ENCODE data around the gene USHBP1. TPM values are rescaled to one million over a fixed set of nuclear protein-coding genes. Genes with fewer than 3 reads are reported as not detected.
"Not testable (repeated sequence)": the region's sequence is repeated elsewhere in the genome, so short reads cannot be mapped to it uniquely, and the experiment has no call there.

The USHBP1 gene
- total RNA-seq, 1 donor from 2014 or later = 54.2 TPM

- DNase-seq (ENCODE audit: low spot score) = peak; percentile 92
- Mint-ChIP-seq H3K4me3 (ENCODE audit: unreplicated experiment) (peak overlapping the region; percentile 80), H3K27me3 (ENCODE audit: unreplicated experiment) (peaks cover 6% of the 10 kb centered on the region)
These were observed 18.1 kb upstream of the USHBP1 start for GRCh38 chr19:17282488-17283125.

GRCh38 chr19:17281391-17282304 is 17.1 kb upstream of the USHBP1 start, which contains the start of gene ANKLE1:
Gene ANKLE1, plus strand, starts transcription at chr19:17281901. Its CDS starts 20 bp downstream, at chr19:17281921.
- Mint-ChIP-seq H3K36me3 (ENCODE audit: low read depth, unreplicated experiment) (peaks cover 9% of the 10 kb centered on the region), H3K4me3 (ENCODE audit: unreplicated experiment) (peak within 1 kb of the TSS; percentile 80), H3K9me3 (ENCODE audit: unreplicated experiment) (no peaks in the 10 kb centered on the region), H3K27me3 (ENCODE audit: unreplicated experiment) (peaks cover 6% of the 10 kb centered on the region), H3K27ac (ENCODE audit: unreplicated experiment) (no peak within 1 kb of the TSS), H3K4me1 (ENCODE audit: unreplicated experiment) (peaks cover 3% of the 10 kb centered on the region)
- peak; percentile 43 for DNase-seq (ENCODE audit: low spot score)
- TF ChIP-seq CTCF (IDR thresholded peaks at IDR 0.05; ENCODE audit: unreplicated experiment) = no peak

More at GRCh38 chr19:17282488-17283125, 18.1 kb upstream of the USHBP1 start:
- Mint-ChIP-seq H3K36me3 (ENCODE audit: low read depth, unreplicated experiment) (peaks cover under 1% of the 10 kb centered on the region), H3K4me1 (ENCODE audit: unreplicated experiment) (peaks cover 3% of the 10 kb centered on the region), H3K27ac (ENCODE audit: unreplicated experiment) (no peak overlapping the region), H3K9me3 (ENCODE audit: unreplicated experiment) (no peaks in the 10 kb centered on the region)
- TF ChIP-seq CTCF (IDR thresholded peaks at IDR 0.05; ENCODE audit: unreplicated experiment) = peak; percentile 91

- Mint-ChIP-seq H3K4me3 (ENCODE audit: unreplicated experiment) (no peak overlapping the region), H3K27ac (ENCODE audit: unreplicated experiment) (no peak overlapping the region), H3K4me1 (ENCODE audit: unreplicated experiment) (peaks cover 3% of the 10 kb centered on the region), H3K27me3 (ENCODE audit: unreplicated experiment) (peaks cover 6% of the 10 kb centered on the region), H3K36me3 (ENCODE audit: low read depth, unreplicated experiment) (peaks cover 24% of the 10 kb centered on the region), H3K9me3 (ENCODE audit: unreplicated experiment) (no peaks in the 10 kb centered on the region)
- no peak for TF ChIP-seq CTCF (IDR thresholded peaks at IDR 0.05; ENCODE audit: unreplicated experiment)
- no peak for DNase-seq (ENCODE audit: low spot score)
These were observed 14.9 kb upstream of the USHBP1 start for GRCh38 chr19:17279436-17279835.

- peak overlapping the region; percentile 27 for H3K4me3 Mint-ChIP-seq (ENCODE audit: unreplicated experiment)
- DNase-seq (ENCODE audit: low spot score) = no peak
- no peak overlapping the region for H3K27ac Mint-ChIP-seq (ENCODE audit: unreplicated experiment)
- no peak for TF ChIP-seq CTCF (IDR thresholded peaks at IDR 0.05; ENCODE audit: unreplicated experiment)
- peaks cover 33% of the 10 kb centered on the region for H3K36me3 Mint-ChIP-seq (ENCODE audit: low read depth, unreplicated experiment)
- no peaks in the 10 kb centered on the region for H3K9me3 Mint-ChIP-seq (ENCODE audit: unreplicated experiment)
- H3K27me3 Mint-ChIP-seq (ENCODE audit: unreplicated experiment) = peaks cover 1% of the 10 kb centered on the region
- H3K4me1 Mint-ChIP-seq (ENCODE audit: unreplicated experiment) = no peaks in the 10 kb centered on the region
These were observed 11.1 kb upstream of the USHBP1 start for GRCh38 chr19:17275441-17276175.

- H3K4me3 Mint-ChIP-seq (ENCODE audit: unreplicated experiment); DNase-seq (ENCODE audit: low spot score); H3K27ac Mint-ChIP-seq (ENCODE audit: unreplicated experiment); H3K4me1 Mint-ChIP-seq (ENCODE audit: unreplicated experiment); H3K27me3 Mint-ChIP-seq (ENCODE audit: unreplicated experiment); H3K9me3 Mint-ChIP-seq (ENCODE audit: unreplicated experiment): not testable (repeated sequence)
- peaks cover 36% of the 10 kb centered on the region for H3K36me3 Mint-ChIP-seq (ENCODE audit: low read depth, unreplicated experiment)
These were observed 10.3 kb upstream of the USHBP1 start for GRCh38 chr19:17274892-17275291.

All from endothelial cell (in vitro differentiated cells).